ENCODE data around the gene ADGRL3.

ADGRL3 gene

GRCh38 chr4:61275241-61275640 lies 75.1 kb downstream of the ADGRL3 start:
- no peak for DNase-seq (ENCODE audit: low read depth in 1 of 2, low spot score in 1 of 2)

- DNase-seq (ENCODE audit: low read depth in 1 of 2, low spot score in 1 of 2) = no peak
These were observed 75.9 kb downstream of the ADGRL3 start for GRCh38 chr4:61276029-61276428.

- DNase-seq (ENCODE audit: low read depth in 1 of 2, low spot score in 1 of 2) = no peak
These were observed 77.9 kb downstream of the ADGRL3 start for GRCh38 chr4:61277785-61278760.

- DNase-seq (ENCODE audit: low read depth in 1 of 2, low spot score in 1 of 2) = no peak
These were observed 92.2 kb downstream of the ADGRL3 start for GRCh38 chr4:61292322-61292721.

GRCh38 chr4:61293707-61294400 lies 93.7 kb downstream of the ADGRL3 start:
- no peak for DNase-seq (ENCODE audit: low read depth in 1 of 2, low spot score in 1 of 2)

- no peak for DNase-seq (ENCODE audit: low read depth in 1 of 2, low spot score in 1 of 2)
These were observed 94.8 kb downstream of the ADGRL3 start for GRCh38 chr4:61294936-61295335.

- DNase-seq (ENCODE audit: low read depth in 1 of 2, low spot score in 1 of 2) = no peak
These were observed 96.0 kb downstream of the ADGRL3 start for GRCh38 chr4:61296144-61296543.

GRCh38 chr4:61298178-61298740 lies 98.1 kb downstream of the ADGRL3 start:
- no peak for DNase-seq (ENCODE audit: low read depth in 1 of 2, low spot score in 1 of 2)

GRCh38 chr4:61299316-61299715 lies 99.2 kb downstream of the ADGRL3 start:
- DNase-seq (ENCODE audit: low read depth in 1 of 2, low spot score in 1 of 2) = no peak

- no peak for DNase-seq (ENCODE audit: low read depth in 1 of 2, low spot score in 1 of 2)
These were observed 100.2 kb downstream of the ADGRL3 start for GRCh38 chr4:61300266-61300844.

GRCh38 chr4:61301271-61301670 lies 101.1 kb downstream of the ADGRL3 start:
- no peak for DNase-seq (ENCODE audit: low read depth in 1 of 2, low spot score in 1 of 2)

- DNase-seq (ENCODE audit: low read depth in 1 of 2, low spot score in 1 of 2) = no peak
These were observed 107.9 kb downstream of the ADGRL3 start for GRCh38 chr4:61308033-61308432.

GRCh38 chr4:61309616-61310015 lies 109.5 kb downstream of the ADGRL3 start:
- DNase-seq (ENCODE audit: low read depth in 1 of 2, low spot score in 1 of 2) = no peak

- no peak for DNase-seq (ENCODE audit: low read depth in 1 of 2, low spot score in 1 of 2)
These were observed 112.4 kb downstream of the ADGRL3 start for GRCh38 chr4:61312526-61312925.

- DNase-seq (ENCODE audit: low read depth in 1 of 2, low spot score in 1 of 2) = no peak
These were observed 118.3 kb downstream of the ADGRL3 start for GRCh38 chr4:61318431-61318830.

GRCh38 chr4:61319156-61319555 lies 119.0 kb downstream of the ADGRL3 start:
- DNase-seq (ENCODE audit: low read depth in 1 of 2, low spot score in 1 of 2) = no peak

- DNase-seq (ENCODE audit: low read depth in 1 of 2, low spot score in 1 of 2) = no peak
These were observed 120.0 kb downstream of the ADGRL3 start for GRCh38 chr4:61320154-61320553.

GRCh38 chr4:61320631-61321030 lies 120.5 kb downstream of the ADGRL3 start:
- no peak for DNase-seq (ENCODE audit: low read depth in 1 of 2, low spot score in 1 of 2)

- no peak for DNase-seq (ENCODE audit: low read depth in 1 of 2, low spot score in 1 of 2)
These were observed 132.6 kb downstream of the ADGRL3 start for GRCh38 chr4:61332693-61333092.

GRCh38 chr4:61333490-61333889 lies 133.4 kb downstream of the ADGRL3 start:
- DNase-seq (ENCODE audit: low read depth in 1 of 2, low spot score in 1 of 2) = no peak

GRCh38 chr4:61335241-61335763 lies 135.2 kb downstream of the ADGRL3 start:
- DNase-seq (ENCODE audit: low read depth in 1 of 2, low spot score in 1 of 2) = no peak
